Measurements from ENCODE around the gene PTPRM. TPM values are rescaled to one million over a fixed set of nuclear protein-coding genes. Genes with fewer than 3 reads are reported as not detected.

PTPRM gene
- 84.7 and 89.3 TPM in 2 replicates for total RNA-seq

DNA sequence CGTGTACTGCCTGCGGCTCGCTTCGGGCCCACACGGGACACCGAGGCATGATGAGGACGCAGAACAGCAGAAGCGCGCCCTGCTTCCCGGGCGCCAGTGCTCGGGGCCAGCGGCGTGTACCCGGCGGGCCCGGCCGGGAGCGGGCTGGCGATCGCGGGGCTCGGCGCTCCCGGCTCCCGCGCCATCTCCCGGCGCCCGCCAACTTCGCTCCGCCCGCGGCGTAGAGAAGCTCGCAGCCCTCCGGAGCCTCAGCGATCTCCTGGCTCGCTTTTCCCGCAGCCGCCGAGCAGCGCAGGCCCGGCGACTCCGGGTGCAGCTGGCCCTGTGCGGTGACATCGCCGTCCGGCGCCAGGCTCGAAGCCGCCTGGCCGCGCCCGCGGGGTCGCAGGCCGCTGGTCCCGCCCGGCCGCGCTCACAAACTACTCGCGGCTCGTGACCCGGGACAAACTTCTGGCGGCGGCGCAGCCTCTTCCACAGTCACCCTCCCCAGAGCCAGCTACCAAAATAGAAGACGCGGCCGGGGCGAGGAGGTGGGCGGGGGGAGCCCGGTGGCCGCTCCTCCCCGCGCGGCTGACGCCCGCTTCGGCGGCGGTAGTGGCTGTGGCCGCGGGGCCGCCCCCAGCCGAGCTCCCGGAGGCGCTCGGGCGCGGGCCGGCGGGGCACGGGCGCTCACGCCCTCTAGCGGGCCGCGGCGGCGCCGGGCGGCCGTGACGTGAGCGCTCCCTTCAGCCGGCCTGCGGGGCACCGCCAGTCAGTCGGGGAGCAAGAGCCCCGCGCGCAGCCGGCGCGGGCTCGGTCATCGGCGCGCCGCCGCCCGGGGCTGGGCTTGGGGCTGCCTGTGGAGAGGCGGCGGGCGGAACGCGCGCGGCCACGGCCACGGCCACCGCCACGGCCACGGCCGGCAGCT lies at the start of gene PTPRM:
Gene PTPRM (plus strand): TSS at position 750 of the 907 bp plus-strand sequence. CDS start 503 bp downstream, outside the sequence.
- Histone ChIP-seq H2AFZ (ENCODE audit: low read length) (peak within 1 kb of the TSS; percentile 88), H3K4me3 (ENCODE audit: insufficient read depth, low read length) (peak within 1 kb of the TSS; percentile 89), H3K36me3 (ENCODE audit: insufficient read depth, low read length) (no peaks in the 10 kb centered on the region), H4K20me1 (ENCODE audit: insufficient read depth, low read length) (no peaks in the 10 kb centered on the region), H3K79me2 (ENCODE audit: insufficient read depth, low read length) (peaks cover 34% of the 10 kb centered on the region), H3K27ac (ENCODE audit: low read depth, low read length) (peak within 1 kb of the TSS; percentile 80), H3K4me2 (ENCODE audit: insufficient read depth, low read length) (peak within 1 kb of the TSS; percentile 96), H3K4me1 (ENCODE audit: insufficient read depth, low read length) (peaks cover 18% of the 10 kb centered on the region), H3K9me3 (ENCODE audit: low read depth, low read length) (no peaks in the 10 kb centered on the region), H3K27me3 (ENCODE audit: insufficient read depth, low read length) (no peaks in the 10 kb centered on the region)
- peak; percentile 99 for DNase-seq (ENCODE audit: insufficient read length, low spot score, missing footprints)
- TF ChIP-seq, protein P1, sequence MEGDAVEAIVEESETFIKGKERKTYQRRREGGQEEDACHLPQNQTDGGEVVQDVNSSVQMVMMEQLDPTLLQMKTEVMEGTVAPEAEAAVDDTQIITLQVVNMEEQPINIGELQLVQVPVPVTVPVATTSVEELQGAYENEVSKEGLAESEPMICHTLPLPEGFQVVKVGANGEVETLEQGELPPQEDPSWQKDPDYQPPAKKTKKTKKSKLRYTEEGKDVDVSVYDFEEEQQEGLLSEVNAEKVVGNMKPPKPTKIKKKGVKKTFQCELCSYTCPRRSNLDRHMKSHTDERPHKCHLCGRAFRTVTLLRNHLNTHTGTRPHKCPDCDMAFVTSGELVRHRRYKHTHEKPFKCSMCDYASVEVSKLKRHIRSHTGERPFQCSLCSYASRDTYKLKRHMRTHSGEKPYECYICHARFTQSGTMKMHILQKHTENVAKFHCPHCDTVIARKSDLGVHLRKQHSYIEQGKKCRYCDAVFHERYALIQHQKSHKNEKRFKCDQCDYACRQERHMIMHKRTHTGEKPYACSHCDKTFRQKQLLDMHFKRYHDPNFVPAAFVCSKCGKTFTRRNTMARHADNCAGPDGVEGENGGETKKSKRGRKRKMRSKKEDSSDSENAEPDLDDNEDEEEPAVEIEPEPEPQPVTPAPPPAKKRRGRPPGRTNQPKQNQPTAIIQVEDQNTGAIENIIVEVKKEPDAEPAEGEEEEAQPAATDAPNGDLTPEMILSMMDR (IDR thresholded peaks at IDR 0.05; ENCODE audit: extremely low read depth, low read depth, low read length), result peak; percentile 10

DNA sequence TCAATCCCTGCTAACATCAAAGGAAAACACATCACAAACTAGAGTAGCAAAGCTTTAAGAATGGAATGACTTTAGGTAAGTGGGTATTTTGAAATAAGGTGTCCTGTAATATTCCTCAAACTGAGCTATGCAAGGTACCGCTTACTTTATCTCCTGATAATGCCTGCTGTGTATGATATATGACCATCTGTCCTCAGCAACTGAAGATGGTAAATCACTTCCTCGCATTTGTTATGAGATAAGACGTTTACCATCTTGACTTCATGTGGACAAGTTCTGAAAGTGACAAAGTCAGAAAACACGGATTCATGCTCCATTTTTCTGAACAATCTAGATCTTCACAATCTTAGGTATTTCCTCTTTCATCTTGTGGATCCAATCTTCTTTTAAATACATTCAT lies 49.3 kb upstream of the PTPRM start:
- Histone ChIP-seq H3K27ac (ENCODE audit: low read depth, low read length) (no peak overlapping the region), H3K27me3 (ENCODE audit: insufficient read depth, low read length) (peaks cover 4% of the 10 kb centered on the region), H3K79me2 (ENCODE audit: insufficient read depth, low read length) (no peaks in the 10 kb centered on the region), H3K4me2 (ENCODE audit: insufficient read depth, low read length) (no peak overlapping the region), H4K20me1 (ENCODE audit: insufficient read depth, low read length) (no peaks in the 10 kb centered on the region), H3K9me3 (ENCODE audit: low read depth, low read length) (no peaks in the 10 kb centered on the region), H2AFZ (ENCODE audit: low read length) (no peak overlapping the region), H3K36me3 (ENCODE audit: insufficient read depth, low read length) (no peaks in the 10 kb centered on the region), H3K4me1 (ENCODE audit: insufficient read depth, low read length) (no peaks in the 10 kb centered on the region), H3K4me3 (ENCODE audit: insufficient read depth, low read length) (no peak overlapping the region)
- TF ChIP-seq, protein P1 (IDR thresholded peaks at IDR 0.05; ENCODE audit: extremely low read depth, low read depth, low read length), result no peak
- DNase-seq (ENCODE audit: insufficient read length, low spot score, missing footprints), result no peak

DNA sequence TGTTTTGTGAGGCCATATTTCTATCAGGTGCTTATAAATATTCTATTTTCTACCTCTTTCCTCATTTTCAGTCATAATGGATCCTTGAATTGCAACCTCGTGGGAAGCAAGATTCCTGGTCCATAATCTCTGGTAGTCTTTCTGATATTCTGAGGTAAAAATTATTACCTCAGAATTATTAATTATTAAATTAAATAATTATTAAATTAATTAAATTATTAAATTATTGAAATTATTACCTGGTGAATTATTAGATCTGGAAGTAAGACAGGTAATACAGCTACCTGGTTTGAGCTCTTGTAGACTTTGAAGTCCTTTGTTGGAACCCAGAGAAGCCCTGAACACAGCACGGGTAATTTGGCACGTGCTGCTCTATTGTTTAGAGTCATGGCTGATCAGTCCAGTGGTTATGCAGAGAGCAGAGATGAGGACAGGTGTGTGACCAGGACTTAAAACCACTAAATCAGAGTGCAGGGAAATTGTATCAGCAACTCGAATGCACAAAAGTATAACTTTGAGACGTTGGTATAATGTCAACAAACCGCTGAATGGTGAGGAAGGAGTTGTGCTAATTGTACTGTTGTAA lies 46.8 kb upstream of the PTPRM start:
- Histone ChIP-seq H3K4me3 (ENCODE audit: insufficient read depth, low read length) (no peak overlapping the region), H3K27me3 (ENCODE audit: insufficient read depth, low read length) (peaks cover 4% of the 10 kb centered on the region), H2AFZ (ENCODE audit: low read length) (no peak overlapping the region), H3K27ac (ENCODE audit: low read depth, low read length) (no peak overlapping the region), H3K4me1 (ENCODE audit: insufficient read depth, low read length) (no peaks in the 10 kb centered on the region), H4K20me1 (ENCODE audit: insufficient read depth, low read length) (no peaks in the 10 kb centered on the region), H3K9me3 (ENCODE audit: low read depth, low read length) (no peaks in the 10 kb centered on the region), H3K79me2 (ENCODE audit: insufficient read depth, low read length) (no peaks in the 10 kb centered on the region), H3K4me2 (ENCODE audit: insufficient read depth, low read length) (no peak overlapping the region), H3K36me3 (ENCODE audit: insufficient read depth, low read length) (no peaks in the 10 kb centered on the region)
- DNase-seq (ENCODE audit: insufficient read length, low spot score, missing footprints), result no peak
- TF ChIP-seq, protein P1 (IDR thresholded peaks at IDR 0.05; ENCODE audit: extremely low read depth, low read depth, low read length), result no peak

Measured in osteoblast (primary cell).